Measurements from ENCODE around the gene LMCD1.
A peak's percentile ranks its signal among the peaks of the same experiment; 100 is the strongest.

LMCD1 gene

DNA sequence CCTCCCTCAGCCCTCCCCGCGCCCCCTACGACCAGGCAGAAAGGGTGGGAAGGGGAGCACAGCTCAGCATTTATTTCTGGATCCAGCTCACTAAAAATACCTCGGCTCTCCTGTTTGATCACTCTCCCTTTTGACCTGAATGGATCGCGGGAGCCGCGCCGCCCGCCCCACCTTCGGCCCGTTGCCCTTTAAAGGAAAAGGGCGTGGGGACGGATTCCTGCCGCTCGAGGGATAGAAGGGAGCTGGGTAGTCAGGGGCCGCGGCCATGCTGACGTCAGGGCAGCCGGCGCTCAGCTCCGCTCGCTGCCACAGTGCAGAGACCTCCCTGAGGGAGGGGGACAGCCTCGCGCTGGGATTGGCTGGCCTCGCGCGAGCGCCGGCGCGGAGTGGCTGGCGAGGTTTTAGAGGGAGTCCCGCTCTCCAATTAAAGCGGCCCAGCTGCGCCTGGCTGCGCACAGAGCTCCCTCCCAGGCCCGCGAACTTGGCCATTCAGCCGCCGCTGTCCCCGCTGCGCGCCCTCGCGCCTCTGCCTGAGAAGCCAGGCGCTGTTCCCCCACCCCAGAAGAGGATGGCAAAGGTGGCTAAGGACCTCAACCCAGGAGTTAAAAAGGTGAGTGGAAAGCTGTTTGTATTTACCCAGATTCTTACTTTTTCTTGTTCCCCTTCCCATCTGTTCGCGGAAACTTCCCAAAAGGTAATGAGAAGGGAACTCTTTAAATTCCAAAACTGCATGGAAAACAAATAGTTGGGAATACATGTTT, at the start of gene LMCD1:
Gene LMCD1 (plus strand): TSS at position 453 of the 761 bp plus-strand sequence. CDS start 116 bp downstream, at position 569.
- peak; percentile 66 for DNase-seq (ENCODE audit: low read depth)

- no peak for DNase-seq (ENCODE audit: low read depth)
Measured at GRCh38 chr3:8452112-8452511, 49.5 kb upstream of the LMCD1 start.

DNA sequence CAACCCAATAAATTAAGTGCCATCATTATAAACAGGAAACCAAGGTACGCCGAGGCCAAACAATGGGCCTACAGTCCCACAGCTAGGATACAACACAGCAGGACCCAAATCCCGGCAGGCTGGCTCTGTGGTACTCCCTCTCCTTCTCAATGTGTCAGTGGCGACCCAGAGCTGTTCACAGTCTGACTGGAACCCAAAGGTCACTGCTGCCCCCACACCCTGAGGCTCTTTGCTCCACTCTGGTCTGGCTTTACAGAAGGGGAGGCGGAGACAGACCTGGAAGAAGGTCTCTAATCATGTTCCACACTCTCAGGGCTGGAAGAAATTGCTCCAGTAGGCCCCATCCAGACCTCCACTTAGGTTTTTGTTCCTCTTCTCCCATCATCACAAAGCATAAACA, 48.5 kb upstream of the LMCD1 start:
- no peak for DNase-seq (ENCODE audit: low read depth)

- DNase-seq (ENCODE audit: low read depth) = no peak
Measured at GRCh38 chr3:8455526-8456411, 45.9 kb upstream of the LMCD1 start.

DNA sequence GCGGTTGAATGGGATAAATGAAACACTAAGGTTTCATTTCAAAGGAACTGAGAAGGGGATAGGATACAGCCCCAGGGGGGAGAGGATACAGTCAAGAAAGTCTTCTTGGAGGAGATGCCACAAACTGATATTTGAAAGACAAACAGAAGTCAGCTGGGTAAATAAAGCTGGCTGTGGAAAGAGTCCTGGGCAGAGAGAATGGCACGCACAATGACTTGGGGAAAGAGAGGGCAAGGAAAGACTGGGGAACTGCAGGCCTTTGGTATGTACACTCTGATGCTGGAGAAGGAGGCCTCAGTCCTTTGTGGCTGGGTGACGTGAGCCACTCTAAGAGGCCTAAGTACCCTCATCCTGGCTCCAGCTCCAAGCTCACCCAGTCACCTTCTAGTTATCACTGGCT, 45.2 kb upstream of the LMCD1 start:
- DNase-seq (ENCODE audit: low read depth) = no peak

DNA sequence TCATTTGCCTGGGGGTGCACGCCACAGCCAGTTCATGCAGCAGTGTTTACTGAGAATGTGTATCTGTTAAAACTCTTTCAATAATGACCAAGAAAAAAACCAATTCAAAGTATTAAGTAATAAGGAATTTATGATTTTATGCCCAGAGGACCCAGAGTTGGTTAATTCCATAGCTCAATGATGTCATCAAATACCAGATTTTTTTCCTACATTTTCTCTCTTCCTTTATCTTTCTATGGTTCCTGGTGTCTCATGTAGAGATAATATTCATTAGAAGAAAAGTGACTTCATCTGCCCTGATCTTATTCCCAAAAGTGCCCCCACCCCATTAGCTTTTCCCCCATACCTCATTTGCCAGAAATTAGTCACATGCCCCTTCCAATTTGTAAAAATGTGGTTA, 44.6 kb upstream of the LMCD1 start:
- no peak for DNase-seq (ENCODE audit: low read depth)

DNA sequence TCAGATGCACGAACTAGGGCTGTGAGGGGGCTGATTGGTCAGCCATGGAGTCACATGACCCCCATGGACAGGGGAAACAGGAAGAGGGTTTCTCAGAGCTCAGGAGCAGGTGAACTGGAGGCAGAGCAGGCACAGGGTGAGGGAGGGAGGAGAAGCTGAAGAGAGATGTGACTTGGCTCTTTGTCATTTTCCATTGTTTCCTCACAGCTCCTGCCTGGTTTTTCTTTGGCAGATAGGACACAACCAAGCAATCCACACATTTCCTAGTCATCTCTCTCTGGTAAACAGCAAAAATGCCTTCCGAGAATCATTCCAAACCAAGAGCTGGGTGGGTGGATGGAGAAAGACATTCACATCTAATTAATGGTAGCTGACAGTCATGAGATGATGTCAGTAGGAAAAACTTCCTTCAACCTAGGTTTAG, 43.4 kb upstream of the LMCD1 start:
- no peak for DNase-seq (ENCODE audit: low read depth)

DNA sequence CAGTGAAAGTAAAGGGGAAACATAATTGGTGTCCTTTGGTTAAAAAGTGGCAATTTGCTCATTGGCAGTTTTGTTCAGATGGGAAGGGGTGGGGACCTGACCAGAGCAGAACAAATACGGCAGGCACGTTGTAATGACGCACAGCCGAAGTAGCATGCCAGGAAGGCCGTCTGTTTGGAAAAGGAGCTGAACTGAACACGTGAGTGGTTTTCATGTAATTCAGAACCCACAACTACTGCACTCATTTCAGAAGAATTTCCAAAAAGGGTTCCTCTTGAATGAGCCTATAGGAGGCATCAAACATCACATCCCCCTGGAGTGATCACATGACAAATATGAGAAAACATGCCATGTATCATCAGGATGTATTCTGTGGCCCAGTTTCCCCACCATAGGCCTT, 42.9 kb upstream of the LMCD1 start:
- DNase-seq (ENCODE audit: low read depth) = no peak

DNA sequence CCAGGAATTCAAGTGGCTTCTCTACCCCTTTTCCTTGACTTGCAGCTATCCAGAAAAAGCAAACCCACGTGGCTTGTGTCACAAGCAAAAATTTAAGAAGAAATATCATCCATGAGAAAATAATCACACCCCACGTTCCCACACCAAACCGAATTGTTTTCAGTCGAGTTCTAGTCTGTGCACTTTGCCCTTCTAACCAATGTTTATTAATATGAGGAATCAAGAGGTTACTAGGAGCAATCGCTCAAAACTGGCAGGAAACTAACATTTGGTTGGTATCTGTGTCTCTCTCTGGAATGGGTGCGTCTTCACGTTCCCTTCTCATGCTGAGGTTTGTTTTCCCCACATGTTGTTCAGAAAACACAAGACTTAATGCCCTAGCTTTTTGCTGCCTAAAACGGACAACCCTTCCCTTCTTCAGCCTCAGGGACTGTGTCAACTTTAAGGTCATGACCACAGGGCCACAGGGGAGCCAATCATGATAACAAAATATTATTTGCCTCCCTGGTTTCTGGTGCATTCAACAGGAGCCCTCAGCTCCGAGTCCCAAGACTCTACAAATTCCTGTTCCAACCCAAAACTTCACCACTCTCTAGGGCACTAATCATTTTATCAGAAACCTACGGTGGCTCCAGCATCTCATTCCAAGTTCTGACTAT, 41.4 kb upstream of the LMCD1 start:
- no peak for DNase-seq (ENCODE audit: low read depth)

GRCh38 chr3:8460815-8461456, 40.7 kb upstream of the LMCD1 start:
- DNase-seq (ENCODE audit: low read depth) = no peak

DNA sequence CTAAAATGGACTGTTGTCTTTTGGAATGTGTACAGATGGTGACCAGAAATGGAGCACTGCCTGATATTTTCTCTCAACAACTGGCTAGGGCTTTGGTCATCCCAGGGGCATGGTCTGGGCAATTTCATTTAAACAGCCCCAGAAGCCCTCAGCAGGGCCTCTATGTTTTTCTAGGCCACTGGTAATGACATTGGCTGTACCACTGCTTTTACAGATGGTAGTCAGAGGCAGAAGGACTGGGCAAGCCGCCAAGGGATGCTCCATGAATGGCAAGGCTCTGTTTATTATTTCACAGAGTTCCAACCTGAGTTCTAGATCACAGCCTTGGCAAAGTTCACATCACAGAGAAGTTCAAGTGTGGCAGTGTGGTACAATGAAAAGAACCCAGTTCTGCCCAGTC, 37.0 kb upstream of the LMCD1 start:
- no peak for DNase-seq (ENCODE audit: low read depth)

- DNase-seq (ENCODE audit: low read depth) = no peak
Measured at GRCh38 chr3:8466526-8466925, 35.1 kb upstream of the LMCD1 start.

GRCh38 chr3:8470801-8471200, 30.8 kb upstream of the LMCD1 start:
- no peak for DNase-seq (ENCODE audit: low read depth)

DNA sequence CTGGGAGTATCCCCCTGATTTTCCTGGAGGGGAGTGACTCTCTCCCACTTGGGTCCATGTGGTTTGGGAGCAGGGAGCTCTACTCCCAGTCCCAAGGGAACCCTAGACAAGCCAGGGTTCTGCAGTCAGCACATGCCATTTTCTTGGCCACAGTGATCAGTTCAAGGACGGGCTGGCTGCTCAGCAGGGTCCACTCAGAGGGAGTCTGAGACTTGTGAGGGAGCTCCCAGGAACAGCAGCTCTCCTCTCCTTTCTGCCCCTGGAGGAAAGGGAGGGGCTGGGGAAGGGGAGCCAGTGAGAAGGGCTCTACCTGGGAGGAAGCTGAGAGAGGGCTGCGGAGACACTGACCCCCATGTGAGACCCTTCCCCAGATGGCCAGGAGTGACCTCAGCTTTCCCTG, 29.1 kb upstream of the LMCD1 start:
- no peak for DNase-seq (ENCODE audit: low read depth)

- no peak for DNase-seq (ENCODE audit: low read depth)
Measured at GRCh38 chr3:8473029-8473428, 28.6 kb upstream of the LMCD1 start.

DNA sequence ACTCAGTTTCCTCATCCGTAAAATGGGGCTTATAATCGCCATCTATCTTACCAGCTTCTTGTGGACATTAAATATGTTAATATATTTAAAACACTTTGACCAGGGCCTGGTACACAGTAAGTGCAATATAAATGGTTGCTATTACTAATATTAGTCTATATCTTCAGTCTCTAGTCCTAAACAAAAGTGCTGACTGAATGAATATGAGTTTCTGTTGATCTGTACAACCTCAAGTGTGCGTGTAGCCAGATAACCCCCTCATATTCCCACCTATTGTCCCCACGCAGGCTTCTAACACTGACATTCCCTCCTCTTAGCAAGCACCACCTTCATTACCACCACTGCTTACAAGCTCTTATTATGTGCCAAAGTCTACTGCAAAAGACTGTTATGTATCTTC, 27.6 kb upstream of the LMCD1 start:
- no peak for DNase-seq (ENCODE audit: low read depth)

GRCh38 chr3:8474991-8475390, 26.6 kb upstream of the LMCD1 start:
- DNase-seq (ENCODE audit: low read depth) = no peak

GRCh38 chr3:8480699-8481098, 20.9 kb upstream of the LMCD1 start:
- DNase-seq (ENCODE audit: low read depth) = no peak

- DNase-seq (ENCODE audit: low read depth) = no peak
Measured at GRCh38 chr3:8481380-8481779, 20.2 kb upstream of the LMCD1 start.

GRCh38 chr3:8482263-8482662, 19.4 kb upstream of the LMCD1 start:
- no peak for DNase-seq (ENCODE audit: low read depth)

GRCh38 chr3:8482960-8483665, 18.5 kb upstream of the LMCD1 start:
- no peak for DNase-seq (ENCODE audit: low read depth)

All from activated T-cell treated with anti-CD3 and anti-CD28 coated beads for 1 hour (primary cell).